ENCODE data around the gene PGAP2.
"Not testable (repeated sequence)": the region's sequence is repeated elsewhere in the genome, so short reads cannot be mapped to it uniquely, and the experiment has no call there.

The PGAP2 gene

DNA sequence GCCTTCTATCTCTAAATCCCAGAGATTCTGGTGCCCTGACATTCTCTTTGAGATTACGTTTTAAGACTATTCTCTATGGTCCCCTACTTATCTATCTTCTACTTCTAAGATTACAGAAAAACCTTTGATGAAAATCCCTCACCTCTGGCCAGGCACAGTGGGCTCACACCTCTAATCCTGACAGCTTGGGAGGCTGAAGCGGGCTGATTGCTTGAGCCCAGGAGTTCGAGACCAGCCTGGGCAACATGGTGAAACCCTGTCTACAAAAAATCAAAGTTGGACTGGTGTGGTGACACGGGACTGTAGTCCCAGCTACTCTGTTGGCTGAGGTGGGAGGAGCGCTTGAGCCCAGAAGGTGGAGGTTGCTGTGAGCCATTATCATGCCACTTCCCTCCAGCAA lies 25.4 kb upstream of the PGAP2 start:
- no peak overlapping the region for H3K27ac ChIP-seq (ENCODE audit: low read depth, low read length)
- H3K9me3 ChIP-seq (ENCODE audit: insufficient read depth, low read length), result no peaks in the 10 kb centered on the region
- H3F3A ChIP-seq (ENCODE audit: insufficient read depth), result peaks cover 22% of the 10 kb centered on the region; the same call in 1 of the 2 replicates
- TF ChIP-seq EZH2phosphoT487 (conservative IDR thresholded peaks at IDR 0.05; ENCODE audit: low read length) (no peak), CTCF (IDR thresholded peaks at IDR 0.05; ENCODE audit: insufficient read depth, low read length, poor library complexity, severe bottlenecking) (no peak)
- no peak overlapping the region for H2AFZ ChIP-seq (ENCODE audit: low read depth, low read length, severe bottlenecking)
- H3K4me2 ChIP-seq (ENCODE audit: low read depth, low read length, poor library complexity, severe bottlenecking), result no peak overlapping the region
- H3K9ac ChIP-seq (ENCODE audit: low read length), result no peak overlapping the region
- H3K79me2 ChIP-seq (ENCODE audit: insufficient read depth, low read length), result peaks cover 83% of the 10 kb centered on the region
- H3K9me2 ChIP-seq (replicated peaks; ENCODE audit: insufficient read depth, low read length), result no peaks in the 10 kb centered on the region
- H3K36me3 ChIP-seq (ENCODE audit: low read length), result peaks cover 43% of the 10 kb centered on the region
- H4K20me1 ChIP-seq (ENCODE audit: low read depth, low read length), result peaks cover 42% of the 10 kb centered on the region
- no peak overlapping the region for H3K4me3 ChIP-seq (ENCODE audit: insufficient read depth, low read length, poor library complexity, severe bottlenecking)
- no peaks in the 10 kb centered on the region for H3K27me3 ChIP-seq (ENCODE audit: low read length)

DNA sequence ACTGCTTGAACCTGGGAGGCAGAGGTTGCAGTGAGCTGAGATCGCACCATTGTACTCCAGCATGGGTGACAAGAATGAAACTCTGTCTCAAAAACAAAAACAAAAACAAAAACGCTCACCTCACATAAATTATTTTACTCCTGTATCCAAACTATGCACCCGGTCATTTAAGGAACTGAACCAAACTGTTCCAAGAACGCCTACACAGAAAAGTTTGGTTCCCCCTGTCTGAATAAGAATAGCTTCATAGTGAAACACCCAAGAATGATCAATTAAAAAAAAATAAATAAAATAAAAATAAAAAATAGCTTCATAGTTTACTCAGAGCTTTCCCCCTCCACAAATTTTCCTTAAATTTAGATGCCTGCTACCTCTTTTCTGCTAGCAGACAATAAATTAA lies 24.7 kb upstream of the PGAP2 start:
- Histone ChIP-seq H3F3A (ENCODE audit: insufficient read depth) (peaks cover 22% of the 10 kb centered on the region; the same call in 1 of the 2 replicates), H3K27me3 (ENCODE audit: low read length) (no peaks in the 10 kb centered on the region), H3K4me2 (ENCODE audit: low read depth, low read length, poor library complexity, severe bottlenecking) (no peak overlapping the region), H3K36me3 (ENCODE audit: low read length) (peaks cover 37% of the 10 kb centered on the region), H4K20me1 (ENCODE audit: low read depth, low read length) (peaks cover 47% of the 10 kb centered on the region), H2AFZ (ENCODE audit: low read depth, low read length, severe bottlenecking) (no peak overlapping the region), H3K9ac (ENCODE audit: low read length) (no peak overlapping the region), H3K27ac (ENCODE audit: low read depth, low read length) (no peak overlapping the region), H3K9me3 (ENCODE audit: insufficient read depth, low read length) (no peaks in the 10 kb centered on the region), H3K79me2 (ENCODE audit: insufficient read depth, low read length) (peaks cover 90% of the 10 kb centered on the region), H3K4me3 (ENCODE audit: insufficient read depth, low read length, poor library complexity, severe bottlenecking) (no peak overlapping the region), H3K9me2 (replicated peaks; ENCODE audit: insufficient read depth, low read length) (no peaks in the 10 kb centered on the region)
- TF ChIP-seq EZH2phosphoT487 (conservative IDR thresholded peaks at IDR 0.05; ENCODE audit: low read length), result no peak
- no peak for TF ChIP-seq CTCF (IDR thresholded peaks at IDR 0.05; ENCODE audit: insufficient read depth, low read length, poor library complexity, severe bottlenecking)

GRCh38 chr11:3786781-3787428 lies 21.5 kb upstream of the PGAP2 start:
- no peak overlapping the region for H3K9ac ChIP-seq (ENCODE audit: low read length)
- no peak overlapping the region for H3K27ac ChIP-seq (ENCODE audit: low read depth, low read length)
- H3K9me3 ChIP-seq (ENCODE audit: insufficient read depth, low read length), result no peaks in the 10 kb centered on the region
- H3K9me2 ChIP-seq (replicated peaks; ENCODE audit: insufficient read depth, low read length), result no peaks in the 10 kb centered on the region
- H3K4me2 ChIP-seq (ENCODE audit: low read depth, low read length, poor library complexity, severe bottlenecking), result no peak overlapping the region
- H3K4me3 ChIP-seq (ENCODE audit: insufficient read depth, low read length, poor library complexity, severe bottlenecking), result no peak overlapping the region
- peaks cover 16% of the 10 kb centered on the region; the same call in 1 of the 2 replicates for H3K36me3 ChIP-seq (ENCODE audit: low read length)
- H4K20me1 ChIP-seq (ENCODE audit: low read depth, low read length), result peaks cover 60% of the 10 kb centered on the region
- TF ChIP-seq CTCF (IDR thresholded peaks at IDR 0.05; ENCODE audit: insufficient read depth, low read length, poor library complexity, severe bottlenecking) (no peak), EZH2phosphoT487 (conservative IDR thresholded peaks at IDR 0.05; ENCODE audit: low read length) (no peak)
- no peaks in the 10 kb centered on the region for H3K27me3 ChIP-seq (ENCODE audit: low read length)
- peaks cover 20% of the 10 kb centered on the region; the same call in 1 of the 2 replicates for H3F3A ChIP-seq (ENCODE audit: insufficient read depth)
- peaks cover 100% of the 10 kb centered on the region for H3K79me2 ChIP-seq (ENCODE audit: insufficient read depth, low read length)
- H2AFZ ChIP-seq (ENCODE audit: low read depth, low read length, severe bottlenecking), result no peak overlapping the region

DNA sequence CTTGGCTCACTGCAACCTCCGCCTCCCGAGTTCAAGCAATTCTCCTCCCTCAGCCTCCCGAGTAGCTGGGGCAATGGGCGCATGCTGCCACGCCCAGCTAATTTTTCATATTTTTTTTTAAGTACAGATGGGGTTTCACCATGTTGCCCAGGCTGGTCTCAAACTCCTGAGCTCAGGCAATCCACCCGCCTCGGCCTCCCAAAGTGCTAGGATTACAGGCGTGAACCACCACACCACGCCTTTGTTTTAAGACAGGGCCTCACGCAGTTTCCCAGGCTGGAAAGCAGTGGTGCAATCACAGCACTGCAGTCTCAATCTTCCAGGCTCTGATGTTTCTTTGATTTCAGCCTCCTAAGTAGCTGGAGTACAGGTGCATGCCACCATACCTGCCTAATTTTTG lies 14.0 kb upstream of the PGAP2 start:
- H3K27me3 ChIP-seq (ENCODE audit: low read length); H3K9me3 ChIP-seq (ENCODE audit: insufficient read depth, low read length); H3F3A ChIP-seq (ENCODE audit: insufficient read depth); H3K9ac ChIP-seq (ENCODE audit: low read length); H3K4me3 ChIP-seq (ENCODE audit: insufficient read depth, low read length, poor library complexity, severe bottlenecking); H3K27ac ChIP-seq (ENCODE audit: low read depth, low read length); H3K9me2 ChIP-seq (replicated peaks; ENCODE audit: insufficient read depth, low read length); H2AFZ ChIP-seq (ENCODE audit: low read depth, low read length, severe bottlenecking); H3K4me2 ChIP-seq (ENCODE audit: low read depth, low read length, poor library complexity, severe bottlenecking): not testable (repeated sequence)
- peaks cover 80% of the 10 kb centered on the region for H3K79me2 ChIP-seq (ENCODE audit: insufficient read depth, low read length)
- H3K36me3 ChIP-seq (ENCODE audit: low read length), result peaks cover 24% of the 10 kb centered on the region
- peaks cover 46% of the 10 kb centered on the region for H4K20me1 ChIP-seq (ENCODE audit: low read depth, low read length)
